Embryonic facial prominence (tissue), 1 donor: ENCODE results near the gene DOCK4.

Experiments
- DNase-seq: peaks from one replicate; pipeline ENCODE4 v3.0.0-alpha.2; 2016; ENCODE audit errors: extremely low spot score

DOCK4 gene

DNA sequence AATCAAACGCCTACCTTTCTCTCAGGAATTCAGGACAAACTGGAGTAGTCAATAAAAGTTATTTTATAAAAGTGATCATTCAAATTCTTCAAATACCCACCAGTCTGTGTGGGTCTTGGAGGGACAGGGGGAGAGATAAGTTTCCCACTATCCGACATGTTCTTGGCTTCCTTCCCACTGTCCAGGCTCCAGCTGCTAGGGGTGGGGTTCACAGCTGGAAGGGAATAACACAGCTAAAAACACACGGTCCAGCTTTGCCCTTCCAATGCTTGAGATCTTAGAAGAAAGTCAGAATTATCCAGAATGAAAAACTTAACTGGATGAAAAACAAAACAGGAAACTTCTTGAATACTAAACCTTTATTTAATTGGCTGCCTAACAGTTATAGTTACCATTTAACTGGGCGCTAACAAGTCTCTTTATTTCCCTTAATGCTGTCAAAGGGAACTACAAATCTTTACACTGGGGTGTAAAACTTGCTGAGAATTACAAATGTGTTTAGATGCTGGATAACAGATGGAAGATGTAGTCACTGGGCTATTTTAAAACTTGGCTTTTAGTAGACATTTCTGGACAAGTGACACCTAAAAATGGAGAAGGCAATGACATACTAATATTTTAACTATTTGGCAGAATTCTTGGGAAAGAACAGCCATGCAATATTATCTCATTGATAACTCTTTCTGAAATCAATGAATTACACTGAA lies 471.1 kb downstream of the DOCK4 start:
- DNase-seq, result no peak

DNA sequence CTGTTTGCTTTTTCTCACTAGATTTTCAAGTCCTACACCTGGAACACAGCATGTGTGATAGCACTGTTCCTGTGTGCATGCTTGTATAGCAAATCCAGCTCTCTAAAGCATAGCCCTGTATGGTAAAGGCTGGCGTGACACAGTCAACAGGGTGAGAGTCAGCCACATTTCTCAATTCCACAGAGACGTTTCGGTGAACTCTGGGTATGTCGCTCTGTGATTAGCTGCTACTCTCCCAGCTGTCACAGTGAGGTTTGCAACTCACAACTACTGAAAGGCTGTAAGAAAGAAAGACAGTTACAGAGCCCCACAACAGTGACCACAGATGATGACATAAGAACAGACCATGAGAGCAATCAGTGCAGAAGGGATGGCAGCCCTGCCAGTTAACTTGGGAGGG lies 473.3 kb downstream of the DOCK4 start:
- no peak for DNase-seq

DNA sequence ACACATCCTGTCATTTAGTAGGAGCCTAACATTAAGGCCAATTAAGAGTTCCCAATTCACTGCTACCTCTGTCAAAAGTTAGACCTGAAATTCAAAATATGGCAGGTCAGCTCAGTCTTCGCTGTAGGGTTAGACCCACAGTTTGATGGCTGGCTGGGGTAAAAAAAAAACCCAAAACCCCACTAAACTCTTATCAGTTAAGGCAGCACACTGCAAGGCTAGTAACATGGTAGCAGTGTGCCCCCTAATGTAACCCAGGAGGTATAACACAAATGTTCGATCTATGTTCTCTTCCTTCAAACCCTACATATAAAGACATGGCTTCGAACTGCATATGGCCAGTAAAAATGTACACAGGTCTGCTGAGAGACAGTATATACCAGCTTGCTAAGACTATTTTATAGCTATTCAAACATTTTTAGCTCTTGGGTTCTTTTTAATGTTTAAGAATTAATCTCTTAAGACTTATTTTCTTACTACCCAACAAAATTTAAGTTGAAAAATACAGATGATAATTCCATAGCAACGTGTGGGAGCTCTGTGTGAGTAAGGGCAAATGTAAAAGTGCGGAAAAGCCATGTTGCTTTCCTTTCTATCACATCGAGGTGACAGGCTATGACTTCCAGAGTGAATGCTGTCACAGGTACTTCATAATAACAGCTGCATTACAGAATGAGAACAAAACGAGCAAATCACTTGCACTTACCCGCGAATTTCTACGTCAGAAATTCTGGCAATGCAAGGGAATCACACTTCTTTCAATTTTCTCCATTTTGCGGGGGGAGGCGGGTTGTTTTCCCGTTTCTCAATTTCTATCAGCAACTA lies 475.5 kb downstream of the DOCK4 start:
- DNase-seq, result no peak

DNA sequence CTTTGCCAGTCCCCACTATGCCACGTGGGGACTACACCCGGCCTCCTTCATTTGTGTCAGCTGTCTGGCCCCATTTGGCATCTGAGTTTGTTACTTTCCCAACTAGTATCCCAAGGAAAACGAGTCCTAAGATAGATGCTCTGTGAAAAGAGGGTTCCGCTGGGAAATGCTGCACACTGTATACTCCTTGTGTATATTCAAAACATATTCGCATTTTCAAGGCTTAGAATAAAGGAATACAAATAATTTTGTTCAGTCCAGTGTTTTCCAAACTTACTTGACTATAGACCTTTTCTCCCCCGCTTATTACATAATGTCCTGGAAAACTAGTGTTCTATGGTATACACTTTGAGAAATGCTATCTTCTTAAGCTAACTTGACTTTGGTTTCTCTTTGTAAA lies 476.1 kb downstream of the DOCK4 start:
- DNase-seq, result no peak

DNA sequence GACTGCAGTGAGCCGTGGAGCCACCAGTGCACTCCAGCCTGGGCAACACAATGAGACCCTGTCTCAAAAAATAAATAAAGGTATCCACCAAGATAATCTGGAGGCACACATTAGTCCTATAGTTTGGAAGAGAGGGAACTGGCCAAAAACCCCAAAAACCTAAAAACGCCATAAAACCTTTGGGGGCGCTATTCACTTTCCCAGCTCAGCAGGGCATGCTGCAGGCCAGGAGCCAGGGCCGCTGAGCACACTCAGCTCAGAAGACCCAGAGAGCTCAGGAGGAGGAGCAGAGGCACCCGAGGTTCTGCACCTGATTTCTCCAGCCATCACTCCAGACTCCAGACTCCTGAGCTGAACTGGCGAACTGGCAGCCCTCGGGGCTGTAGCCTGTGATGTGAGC lies 476.7 kb downstream of the DOCK4 start:
- no peak for DNase-seq

DNA sequence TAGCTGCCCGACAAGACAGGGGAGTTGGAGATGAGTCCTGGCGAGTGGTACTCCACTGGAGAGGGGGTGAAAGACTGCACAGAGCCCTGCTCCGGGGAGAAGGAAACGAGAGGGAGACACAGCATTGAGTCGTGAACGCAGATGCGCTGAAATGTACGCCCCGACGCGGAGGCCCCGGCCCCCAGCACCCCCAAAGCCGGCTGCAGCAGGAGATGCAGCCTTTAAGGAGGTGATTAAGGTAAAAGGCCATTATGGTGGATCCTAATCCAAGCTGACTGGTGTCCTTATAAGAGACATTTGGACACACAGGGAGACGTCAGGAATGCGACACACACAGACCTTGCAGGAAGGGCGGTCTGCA lies 477.6 kb downstream of the DOCK4 start:
- no peak for DNase-seq

DNA sequence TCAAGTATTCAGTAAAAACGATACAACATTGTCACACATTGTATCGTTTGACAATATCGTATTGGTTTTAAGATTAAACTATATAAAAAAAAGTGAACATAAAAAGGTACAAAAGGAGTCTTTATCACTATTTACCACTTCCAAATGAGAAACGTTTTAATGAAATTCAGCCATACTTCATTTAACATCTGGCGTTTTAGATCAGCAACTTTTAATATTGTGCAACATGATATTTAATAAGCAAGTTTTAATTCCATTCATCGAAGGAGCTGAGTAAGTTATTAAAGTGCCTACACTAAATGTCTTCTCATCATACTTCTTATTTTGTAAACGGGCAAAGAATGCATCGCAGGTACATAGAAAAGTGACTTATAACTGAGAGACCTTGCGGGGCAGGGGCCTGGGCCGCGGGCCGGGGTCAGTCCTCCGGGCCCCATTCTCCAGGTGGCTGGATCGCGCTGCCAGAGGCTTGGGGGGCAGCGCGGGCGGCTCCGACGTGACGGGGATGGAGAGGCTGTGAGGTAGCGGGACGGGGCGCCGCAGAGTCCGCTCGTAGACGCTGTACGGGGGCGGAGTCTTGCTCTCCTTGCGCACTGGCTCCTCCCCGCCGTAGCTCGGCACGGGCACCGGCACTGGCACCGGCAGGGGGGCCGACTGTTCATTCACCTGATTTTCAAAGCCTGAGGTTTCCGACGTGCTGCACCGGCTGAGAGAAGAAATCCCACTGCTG lies 478.1 kb downstream of the DOCK4 start:
- DNase-seq, result no peak

DNA sequence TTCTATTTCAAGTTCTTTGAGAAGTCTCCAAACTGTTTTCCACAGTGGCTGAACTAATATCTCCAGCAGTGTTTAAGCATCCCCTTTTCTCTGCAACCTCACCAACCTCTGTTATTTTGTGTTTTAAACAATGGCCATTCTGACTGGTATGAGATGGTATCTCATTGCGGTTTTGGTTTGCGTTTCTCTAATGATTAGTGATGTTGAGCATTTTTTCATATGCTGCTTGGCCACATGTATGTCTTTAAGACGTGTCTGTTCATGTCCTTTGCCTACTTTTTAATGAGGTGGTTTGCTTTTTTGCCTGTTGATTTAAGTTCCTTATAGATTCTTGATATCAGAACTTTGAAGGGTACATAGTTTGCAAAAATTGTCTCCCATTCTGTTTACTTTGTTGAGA lies 487.3 kb downstream of the DOCK4 start:
- DNase-seq, result no peak

DNA sequence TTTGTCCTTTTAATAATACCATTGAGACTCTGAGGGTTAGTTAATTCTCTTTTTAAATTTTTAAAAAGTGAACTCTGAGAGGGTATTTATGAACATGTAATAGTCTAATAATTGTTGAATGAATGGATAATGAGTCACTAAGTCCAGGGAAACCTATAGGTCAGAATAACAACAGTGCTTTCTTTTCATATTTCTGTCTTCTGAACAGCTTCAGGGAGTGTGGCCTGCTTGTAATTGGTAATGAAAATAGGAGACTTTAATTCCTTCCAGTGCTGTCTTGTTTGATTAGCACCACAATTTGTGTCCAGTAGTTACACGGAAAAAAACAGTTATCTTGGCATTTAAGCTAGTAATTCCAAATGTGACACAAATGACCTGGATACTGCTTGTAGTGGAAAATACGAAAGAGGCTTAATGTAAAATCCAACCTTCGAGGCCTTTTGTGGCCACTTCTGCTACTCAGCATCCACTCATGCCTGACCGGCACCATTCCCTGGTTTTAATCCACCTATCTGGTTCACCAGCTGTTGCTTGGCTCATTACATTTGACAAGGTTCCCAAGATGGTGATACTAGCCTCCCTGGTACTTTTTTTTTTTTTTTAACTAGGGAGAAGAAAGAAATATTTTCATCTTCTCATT lies 494.7 kb downstream of the DOCK4 start:
- no peak for DNase-seq

DNA sequence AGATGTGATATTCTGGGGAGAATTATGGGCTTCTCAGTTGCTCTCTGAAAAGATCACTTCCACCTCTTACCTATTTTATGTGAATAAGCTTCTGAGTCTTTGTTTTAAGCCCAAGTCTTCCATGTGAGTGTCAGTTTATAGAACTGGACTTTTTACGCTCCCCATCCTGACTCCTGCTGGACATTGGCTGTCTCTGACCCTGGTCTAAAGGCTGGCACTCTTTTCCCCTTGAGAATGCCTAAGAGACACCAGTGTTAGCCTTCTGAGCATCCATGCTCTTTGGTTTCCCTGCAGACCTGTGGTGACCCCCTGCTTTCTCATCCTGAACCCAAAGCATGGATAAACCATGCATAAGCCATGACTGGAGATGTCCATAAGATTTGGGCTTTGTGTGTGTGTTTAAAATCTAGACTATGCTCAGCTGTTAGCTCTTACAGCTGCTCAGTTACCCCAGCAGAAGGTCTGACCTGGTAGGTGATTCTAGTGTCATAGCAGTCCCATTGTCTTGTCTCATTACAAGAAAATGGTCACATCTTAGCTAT lies 495.3 kb downstream of the DOCK4 start:
- no peak for DNase-seq

DNA sequence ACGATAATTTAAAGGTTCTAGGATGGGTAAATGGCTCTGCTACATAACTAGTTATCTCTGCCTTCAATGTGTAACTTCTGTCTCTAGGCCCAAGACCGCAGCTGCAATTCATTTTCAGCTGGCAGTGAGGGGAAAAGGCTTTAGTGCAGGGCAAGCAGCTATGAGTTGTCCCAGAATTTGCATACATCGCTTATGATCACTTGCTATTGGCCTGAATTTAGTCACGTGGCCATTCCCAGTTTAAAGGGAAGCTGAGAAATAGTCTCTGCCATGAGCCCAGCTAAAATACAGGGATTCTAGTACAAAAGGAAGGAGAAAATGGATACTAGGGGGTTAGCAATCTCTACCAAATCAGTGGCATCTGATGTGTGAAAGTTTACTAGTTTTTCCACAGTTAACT lies 498.1 kb downstream of the DOCK4 start:
- no peak for DNase-seq

DNA sequence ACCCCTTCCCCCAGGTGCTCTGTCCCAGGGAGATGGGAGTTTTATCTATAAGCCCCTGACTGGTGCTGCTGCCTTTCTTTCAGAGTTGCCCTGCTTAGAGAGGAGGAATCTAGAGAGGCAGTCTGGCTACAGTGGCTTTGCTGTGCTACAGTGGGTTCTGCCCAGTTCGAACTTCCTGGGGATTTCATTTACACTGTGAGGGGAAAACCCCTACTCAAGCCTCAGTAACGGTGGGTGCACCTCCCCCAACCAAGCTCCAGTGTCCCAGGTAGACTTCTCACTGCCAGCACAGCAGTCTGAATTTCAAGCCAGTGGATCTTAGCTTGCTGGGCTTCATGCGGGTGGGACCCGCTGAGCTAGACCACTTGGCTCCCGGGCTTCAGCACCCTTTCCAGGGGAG lies 500.4 kb downstream of the DOCK4 start:
- DNase-seq, result no peak

DNA sequence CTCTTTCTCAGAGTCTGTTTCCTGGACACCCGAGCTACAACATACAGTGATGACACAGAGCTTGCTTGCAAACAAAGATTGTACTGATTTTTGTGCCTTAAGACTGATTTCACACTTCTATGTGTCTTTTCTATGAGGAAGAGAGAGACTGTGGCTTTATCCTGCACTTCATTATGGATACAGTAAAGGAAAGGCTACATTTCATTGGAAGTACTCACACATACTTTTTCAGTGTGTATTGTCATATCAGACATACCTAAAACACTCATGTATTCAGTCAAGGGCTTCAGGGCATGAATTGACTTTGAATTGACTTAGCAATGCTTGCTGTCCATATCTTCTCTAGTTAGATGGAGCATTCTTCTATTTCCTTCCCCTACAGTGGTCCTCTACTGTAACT lies 508.4 kb downstream of the DOCK4 start:
- DNase-seq, result no peak

DNA sequence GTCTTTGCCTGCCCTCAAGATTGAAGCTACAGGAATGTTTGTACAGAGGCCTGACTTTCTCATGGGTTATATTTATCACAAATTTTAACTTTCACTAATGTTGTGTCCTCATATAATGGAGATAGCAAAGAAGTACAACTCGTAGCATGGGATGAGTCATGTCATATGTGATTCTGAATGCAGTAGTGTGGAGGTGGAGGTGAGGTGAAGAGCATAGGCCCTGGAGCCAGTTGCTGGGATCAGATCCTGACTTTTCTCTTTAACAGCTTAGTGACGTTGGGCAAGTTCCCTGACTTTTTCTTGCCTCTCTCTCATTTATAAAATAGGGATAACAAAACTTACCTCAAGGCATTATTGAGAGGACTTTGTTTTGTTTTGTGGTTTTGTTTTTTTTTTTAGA lies 511.8 kb downstream of the DOCK4 start:
- DNase-seq, result no peak

DNA sequence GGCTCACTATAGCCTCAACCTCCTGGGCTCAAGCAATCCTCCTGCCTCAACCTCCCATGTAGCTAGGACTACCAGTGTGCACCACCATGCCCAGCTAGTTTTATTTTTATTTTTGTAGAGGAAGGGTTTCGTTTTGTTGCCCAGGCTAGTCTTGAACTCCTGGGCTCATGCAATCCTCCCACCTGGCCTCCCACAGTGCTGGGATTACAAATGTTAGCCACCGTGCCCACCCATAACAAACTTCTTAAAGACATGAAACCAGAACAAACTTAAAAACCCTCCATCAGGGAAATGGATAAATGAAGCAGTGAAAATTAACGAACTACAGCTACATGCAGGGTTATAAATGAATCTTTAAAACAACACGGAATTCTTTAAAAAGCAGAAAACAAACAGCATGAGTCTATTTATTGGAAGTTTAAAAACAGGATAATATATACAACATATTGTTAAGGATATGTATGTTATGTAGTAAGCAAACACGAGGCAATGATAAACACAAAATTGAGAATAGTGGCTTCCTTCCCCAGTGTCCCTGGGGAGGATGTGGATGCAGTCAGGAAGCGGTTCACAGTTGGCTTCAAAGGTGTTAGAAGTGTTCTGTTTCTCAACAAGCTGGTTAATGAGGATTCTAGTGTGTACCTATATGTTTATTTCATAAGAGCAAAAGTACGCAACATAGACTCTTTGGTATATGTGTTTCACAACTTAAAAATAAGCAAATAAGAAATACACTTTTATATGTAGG lies 515.7 kb downstream of the DOCK4 start:
- DNase-seq, result no peak

DNA sequence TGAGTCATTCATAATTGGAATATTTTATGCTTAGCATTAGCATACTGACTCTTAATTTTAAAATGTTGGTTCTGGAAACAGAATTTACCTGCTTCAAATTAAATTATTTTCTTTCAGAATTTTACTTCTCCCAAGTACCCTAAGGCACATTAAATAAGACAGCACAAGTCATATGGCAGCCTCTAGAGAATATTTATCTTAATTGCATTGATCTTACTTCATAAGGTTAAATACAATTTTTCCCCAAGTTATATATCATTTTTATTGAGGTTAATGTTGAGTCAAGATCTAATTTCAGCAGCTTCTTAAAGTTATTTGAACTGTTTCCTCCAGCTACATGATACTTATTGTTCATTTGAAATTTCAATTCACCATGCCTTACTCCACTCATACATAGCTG lies 520.9 kb downstream of the DOCK4 start:
- DNase-seq, result no peak

DNA sequence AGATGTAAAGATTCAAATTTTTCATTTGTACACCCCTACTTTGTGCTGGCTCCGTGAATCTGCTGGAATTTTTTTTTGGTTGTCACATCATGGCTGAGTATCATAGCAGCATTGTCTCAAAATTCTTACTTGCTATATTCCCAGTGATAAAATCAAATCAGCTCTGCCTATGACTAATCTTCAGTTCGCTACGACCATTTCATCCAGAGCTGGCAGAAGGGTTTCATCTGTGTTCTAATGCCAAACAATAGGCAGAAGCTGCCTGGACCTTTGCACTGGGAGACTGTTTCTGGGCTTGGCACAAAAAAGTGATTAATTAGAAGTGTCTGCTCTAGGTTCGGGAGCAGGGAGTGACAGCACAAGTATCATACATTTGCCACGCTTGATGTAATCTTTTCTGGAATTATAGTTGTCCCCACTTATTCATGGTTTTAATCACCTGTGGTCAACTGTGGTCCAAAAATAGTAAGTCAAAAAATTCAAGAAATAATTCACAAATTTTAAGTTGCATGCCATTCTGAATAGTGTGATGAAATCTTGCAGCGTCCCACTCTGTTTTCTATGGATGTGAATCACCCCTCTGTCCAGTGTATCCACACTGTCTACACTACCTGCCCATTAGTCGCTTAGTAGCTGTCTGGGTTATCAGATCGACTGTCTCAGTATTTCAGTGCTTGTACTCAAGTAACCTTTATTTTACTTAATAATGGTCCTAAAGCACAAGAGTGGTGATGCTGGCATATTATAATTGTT lies 523.4 kb downstream of the DOCK4 start:
- DNase-seq, result no peak

DNA sequence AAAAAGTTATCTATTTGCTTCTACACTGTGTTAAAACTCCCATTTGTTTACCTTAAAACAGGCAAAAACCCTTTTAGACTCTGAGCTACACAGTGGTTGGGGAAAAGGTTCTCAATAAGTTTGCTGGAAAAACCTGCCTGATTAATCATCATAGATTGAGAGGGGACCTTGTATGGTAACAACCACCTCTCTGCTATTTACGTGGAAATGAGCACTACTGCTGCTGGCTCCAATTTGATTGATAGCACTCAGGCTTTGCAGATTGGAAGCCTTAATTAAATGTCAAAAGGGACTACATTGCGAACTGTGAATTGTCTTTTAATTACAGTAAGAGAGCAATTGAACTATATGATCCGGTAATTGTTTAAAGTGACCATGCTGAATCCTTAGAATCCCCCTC lies 525.0 kb downstream of the DOCK4 start:
- DNase-seq, result no peak

DNA sequence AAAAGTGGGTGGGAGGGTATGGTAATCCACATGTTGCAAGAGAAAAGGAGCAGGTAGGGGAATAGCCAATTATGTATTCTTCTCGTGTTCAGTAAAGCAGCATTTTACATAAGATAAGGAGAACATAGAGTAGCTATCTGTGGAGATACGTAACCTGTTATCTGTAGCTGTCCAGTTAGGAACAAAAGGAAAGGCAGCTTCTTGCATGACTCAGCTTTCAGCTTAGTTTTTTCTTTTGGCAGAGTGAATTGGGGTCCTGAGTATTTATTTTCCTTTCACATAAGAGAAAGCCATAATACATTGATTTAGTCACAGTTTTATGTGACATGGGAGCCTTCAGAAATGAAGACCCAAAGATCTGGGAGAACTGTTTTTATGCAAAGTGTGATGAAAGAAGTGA lies 527.2 kb downstream of the DOCK4 start:
- no peak for DNase-seq

DNA sequence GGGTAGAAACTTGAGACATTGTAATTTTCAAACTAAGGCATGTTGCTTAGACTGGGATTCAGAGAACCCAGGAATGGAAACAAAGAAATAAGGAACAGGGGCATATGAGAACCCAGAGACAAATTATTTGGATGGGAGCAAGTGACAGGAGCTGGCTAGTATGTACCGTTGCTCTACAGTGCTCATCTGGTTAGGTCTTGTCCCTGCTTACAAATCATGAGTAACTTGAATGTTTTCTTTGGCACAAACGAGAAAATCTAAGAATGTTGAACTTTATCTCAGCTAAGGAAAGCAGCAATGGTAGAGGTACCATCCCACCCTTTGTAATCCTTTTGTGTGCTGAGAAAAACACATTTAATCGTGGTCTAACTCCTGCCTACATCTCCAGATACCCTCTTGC lies 527.9 kb downstream of the DOCK4 start:
- no peak for DNase-seq

DNA sequence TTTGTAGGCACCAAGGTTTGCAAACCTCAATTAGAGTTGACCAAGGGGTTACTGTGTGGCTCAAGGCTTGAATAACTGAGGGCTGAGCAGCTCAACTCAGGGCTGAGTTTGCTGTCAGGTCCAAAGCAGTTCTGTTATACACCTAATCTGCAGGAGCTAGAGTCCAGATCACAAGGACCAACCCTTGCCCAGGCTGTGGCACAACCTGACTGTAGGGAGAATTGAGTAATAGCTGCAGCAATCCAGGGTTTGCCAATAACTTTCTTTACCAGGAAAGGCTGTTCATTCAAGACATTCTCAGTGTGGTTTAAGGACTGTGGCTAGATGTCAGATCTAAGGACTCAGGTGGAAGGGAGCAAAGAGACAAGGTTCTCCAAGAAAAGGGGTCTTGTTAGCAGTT lies 528.4 kb downstream of the DOCK4 start:
- DNase-seq, result no peak
